Lower leg skin (tissue), 3 donors: ENCODE results near the gene SEPTIN8.

Experiments used
- POLR2A ChIP-seq, 2 donors: fragments of 450-650 bp; IDR thresholded peaks; one replicate each; pipeline ENCODE4 v1.6.1; 2016 to 2017; ENCODE audit warnings: antibody characterized with exemption in 2 of 2, mild to moderate bottlenecking in 1 of 2, moderate library complexity in 1 of 2
- TF ChIP-seq, protein P1 (sequence below), 3 donors: fragments of 450-650 bp; IDR thresholded peaks; one replicate each; pipeline ENCODE4 v1.5.1; 2016; ENCODE audit warnings: antibody characterized with exemption in 3 of 3, mild to moderate bottlenecking in 3 of 3, moderate library complexity in 2 of 3

DNA sequence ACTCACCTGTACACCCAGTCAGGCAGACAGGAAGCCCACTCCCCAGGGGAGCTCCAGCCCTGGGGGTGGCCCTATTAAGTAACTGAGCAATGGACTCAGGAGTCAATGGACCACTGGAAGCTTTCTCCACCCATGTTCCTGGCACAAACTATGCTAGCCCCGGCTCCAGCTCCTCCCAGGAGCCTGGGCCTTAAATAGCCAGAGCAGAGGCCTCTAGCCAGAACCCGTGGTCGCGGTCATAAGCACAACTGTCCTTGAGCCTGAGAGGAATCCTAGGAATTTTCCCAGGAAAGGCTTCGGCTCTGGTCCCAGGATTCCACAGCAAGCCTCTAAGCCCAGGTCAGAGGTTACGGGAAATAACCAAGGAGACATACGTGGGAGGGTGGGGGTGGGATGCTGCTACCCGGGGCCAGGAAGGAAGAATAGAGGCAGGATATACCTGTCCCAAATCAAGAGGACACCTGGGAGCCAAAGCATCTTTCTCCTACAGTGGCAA lies 5.5 kb downstream of the SEPTIN8 start:
- TF ChIP-seq, protein P1, sequence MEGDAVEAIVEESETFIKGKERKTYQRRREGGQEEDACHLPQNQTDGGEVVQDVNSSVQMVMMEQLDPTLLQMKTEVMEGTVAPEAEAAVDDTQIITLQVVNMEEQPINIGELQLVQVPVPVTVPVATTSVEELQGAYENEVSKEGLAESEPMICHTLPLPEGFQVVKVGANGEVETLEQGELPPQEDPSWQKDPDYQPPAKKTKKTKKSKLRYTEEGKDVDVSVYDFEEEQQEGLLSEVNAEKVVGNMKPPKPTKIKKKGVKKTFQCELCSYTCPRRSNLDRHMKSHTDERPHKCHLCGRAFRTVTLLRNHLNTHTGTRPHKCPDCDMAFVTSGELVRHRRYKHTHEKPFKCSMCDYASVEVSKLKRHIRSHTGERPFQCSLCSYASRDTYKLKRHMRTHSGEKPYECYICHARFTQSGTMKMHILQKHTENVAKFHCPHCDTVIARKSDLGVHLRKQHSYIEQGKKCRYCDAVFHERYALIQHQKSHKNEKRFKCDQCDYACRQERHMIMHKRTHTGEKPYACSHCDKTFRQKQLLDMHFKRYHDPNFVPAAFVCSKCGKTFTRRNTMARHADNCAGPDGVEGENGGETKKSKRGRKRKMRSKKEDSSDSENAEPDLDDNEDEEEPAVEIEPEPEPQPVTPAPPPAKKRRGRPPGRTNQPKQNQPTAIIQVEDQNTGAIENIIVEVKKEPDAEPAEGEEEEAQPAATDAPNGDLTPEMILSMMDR (IDR thresholded peaks at IDR 0.05): no peak
- no peak for TF ChIP-seq POLR2A (IDR thresholded peaks at IDR 0.05)
